PC-9 (cell line): ENCODE results near the gene SNX8. TPM values are rescaled to one million over a fixed set of nuclear protein-coding genes. Genes with fewer than 3 reads are reported as not detected.
"Not testable (repeated sequence)": the region's sequence is repeated elsewhere in the genome, so short reads cannot be mapped to it uniquely, and the experiment has no call there.

Experiments used
- BruUV-seq: library from RNA; stranded (reverse); fragments of 400-500 nt; replicated peaks from 2 replicates; lab custom pipeline; 2021; lab: Mats Ljungman, UMichigan
- CTCF ChIA-PET: fragments of 300-600 bp; sonication (Branson Sonifier 250); formaldehyde crosslinking; loops from one replicate; lab custom pipeline; 2022; ENCODE audit warnings: antibody characterized with exemption; lab: Charles Lee
- POLR2A ChIA-PET: fragments of 300-600 bp; sonication (Branson Sonifier 250); formaldehyde crosslinking; loops from one replicate; lab custom pipeline; 2022; ENCODE audit warnings: antibody characterized with exemption; ENCODE audit not compliant: unreplicated experiment; lab: Charles Lee
- DNase-seq, 2 experiments: peaks; one replicate each; pipeline versions ENCODE4 v3.0.0 to v3.0.0-alpha.2; 2015 to 2022; ENCODE audit warnings: mixed read lengths in 1 of 2
- H2AFZ ChIP-seq: fragments of 200-600 bp; sonication (generic); 2 replicates; pipeline ENCODE4 v1.8.1; 2017; ENCODE audit warnings: antibody characterized with exemption
- H3F3A ChIP-seq: fragments of 200-600 bp; sonication (generic); 2 replicates; pipeline ENCODE4 v1.8.1; 2017; ENCODE audit warnings: antibody characterized with exemption, mild to moderate bottlenecking, low read depth; ENCODE audit not compliant: insufficient read depth
- H3K27ac ChIP-seq: fragments of 200-600 bp; sonication (generic); 2 replicates; pipeline ENCODE4 v1.6.1; 2016; ENCODE audit warnings: mixed run types
- H3K27me3 ChIP-seq: fragments of 200-600 bp; sonication (generic); 2 replicates; pipeline ENCODE4 v1.6.1; 2016; ENCODE audit warnings: low read depth, mixed run types; ENCODE audit not compliant: insufficient read depth
- H3K36me3 ChIP-seq: fragments of 200-600 bp; sonication (generic); 2 replicates; pipeline ENCODE4 v1.6.1; 2016; ENCODE audit warnings: low read depth, mixed run types
- H3K4me1 ChIP-seq: fragments of 200-600 bp; sonication (generic); replicated peaks from 2 replicates; pipeline ENCODE4 v1.6.1; 2016; ENCODE audit warnings: mixed run types; ENCODE audit not compliant: insufficient read depth
- H3K4me2 ChIP-seq: fragments of 200-600 bp; sonication (generic); 2 replicates; pipeline ENCODE4 v1.6.1; 2017; ENCODE audit warnings: mixed run types
- H3K4me3 ChIP-seq: fragments of 200-600 bp; sonication (generic); 2 replicates; pipeline ENCODE4 v1.6.1; 2016; ENCODE audit warnings: mixed run types
- H3K79me2 ChIP-seq: fragments of 200-600 bp; sonication (generic); 2 replicates; pipeline ENCODE4 v1.6.1; 2017; ENCODE audit warnings: low read depth, mixed run types
- H3K9me2 ChIP-seq: fragments of 200-600 bp; sonication (generic); 2 replicates; pipeline ENCODE4 v1.8.1; 2017; ENCODE audit warnings: mild to moderate bottlenecking; ENCODE audit not compliant: insufficient read depth
- H3K9me3 ChIP-seq: fragments of 200-600 bp; sonication (generic); 2 replicates; pipeline ENCODE4 v1.8.1; 2016; ENCODE audit warnings: low read depth; ENCODE audit not compliant: insufficient read depth
- H4K20me1 ChIP-seq: fragments of 200-600 bp; sonication (generic); 2 replicates; pipeline ENCODE4 v1.8.1; 2017; ENCODE audit not compliant: insufficient read depth
- CTCF ChIP-seq: fragments of 200-600 bp; sonication (generic); conservative IDR thresholded peaks from 2 replicates; pipeline ENCODE4 v1.6.1; 2017; ENCODE audit warnings: mixed run types, antibody characterized with exemption, mild to moderate bottlenecking, moderate library complexity
- EZH2 ChIP-seq: fragments of 200-600 bp; sonication (generic); IDR thresholded peaks from 2 replicates; pipeline ENCODE4 v1.8.0; 2017; ENCODE audit warnings: antibody characterized with exemption, low read depth
- intact Hi-C: fragments of 100-400 bp; cut with micrococcal nuclease; formaldehyde crosslinking; loops from one replicate; pipeline ENCODE4 v1.10.0; 2022; ENCODE audit not compliant: unreplicated experiment
- total RNA-seq: library from RNA; stranded (reverse); gene quantifications from 2 replicates; pipeline ENCODE4 v1.2.3, GENCODE V29; 2021

The SNX8 gene
- total RNA-seq, 1 experiment from 2014 or later: 102 TPM

GRCh38 chr7:2315787-2316186 lies 1.5 kb upstream of the SNX8 start:
- Histone ChIP-seq H4K20me1 (no peaks in the 10 kb centered on the region), H3K9me3 (no peaks in the 10 kb centered on the region), H3K36me3 (no peaks in the 10 kb centered on the region), H3K79me2 (peaks cover 21% of the 10 kb centered on the region), H3K4me2 (no peak overlapping the region), H3K9me2 (no peaks in the 10 kb centered on the region), H3K27me3 (no peaks in the 10 kb centered on the region), H3K27ac (no peak overlapping the region), H2AFZ (no peak overlapping the region), H3K4me1 (0 out of 2 replicates have a peak, but pooled peaks cover 4% of the 10 kb centered on the region), H3F3A (peaks cover 20% of the 10 kb centered on the region; the same call in 1 of the 2 replicates), H3K4me3 (no peak overlapping the region)
- ChIA-PET CTCF (no interaction called here), POLR2A (no interaction called here)
- TF ChIP-seq CTCF: no peak
- TF ChIP-seq EZH2: no peak
- intact Hi-C loops: loop anchor here (2.0 kb wide), 1 partner anchor 67 kb away; no protein-coding TSS in a partner anchor
- BruUV-seq: no TSS peak
- DNase-seq: no peak

GRCh38 chr7:2314956-2315530 lies 802 bp upstream of the SNX8 start:
- peak overlapping the region; percentile 49 for H3K4me2 ChIP-seq
- H3K9me2 ChIP-seq, H3K27ac ChIP-seq, POLR2A ChIA-PET, CTCF ChIA-PET, BruUV-seq, H3K9me3 ChIP-seq, H3K36me3 ChIP-seq, H2AFZ ChIP-seq, H3K27me3 ChIP-seq, H3K4me1 ChIP-seq, H4K20me1 ChIP-seq, DNase-seq: not testable (repeated sequence)
- peaks cover 22% of the 10 kb centered on the region; the same call in 1 of the 2 replicates for H3F3A ChIP-seq
- H3K79me2 ChIP-seq: peaks cover 26% of the 10 kb centered on the region
- 0 out of 2 replicates have a peak overlapping the region, but pooled peaks have one; percentile 11 for H3K4me3 ChIP-seq
- intact Hi-C loops: loop anchor here (1.0 to 5.0 kb wide), 4 partner anchors 37 to 207 kb away; partner anchors contain the start of gene EIF3B

GRCh38 chr7:2313450-2314208 lies 612 bp downstream of the SNX8 start:
- no peak overlapping the region for H3K27ac ChIP-seq
- H3K9me2 ChIP-seq: no peaks in the 10 kb centered on the region
- H3K4me3 ChIP-seq: peak overlapping the region; percentile 72
- H3K27me3 ChIP-seq: no peaks in the 10 kb centered on the region
- peak overlapping the region; percentile 72 for H3K4me2 ChIP-seq
- intact Hi-C loops: loop anchor here (1.0 to 5.0 kb wide), 4 partner anchors 39 to 209 kb away; partner anchors contain the start of gene EIF3B
- H3K79me2 ChIP-seq: peaks cover 31% of the 10 kb centered on the region
- H3K9me3 ChIP-seq: no peaks in the 10 kb centered on the region
- peak in 1 of 2 experiments; percentile 42 for DNase-seq
- H3F3A ChIP-seq: peaks cover 22% of the 10 kb centered on the region; the same call in 1 of the 2 replicates
- H3K4me1 ChIP-seq: 0 out of 2 replicates have a peak, but pooled peaks cover 4% of the 10 kb centered on the region
- H3K36me3 ChIP-seq: no peaks in the 10 kb centered on the region
- H2AFZ ChIP-seq: peak overlapping the region; percentile 86
- ChIA-PET POLR2A (interaction anchor here (0.5 kb wide), 1 partner anchor 65 kb away, joined by 6 read pairs; no protein-coding TSS in a partner anchor), CTCF (interaction anchor here (0.7 kb wide), 1 partner anchor 44 kb away, joined by 4 read pairs; no protein-coding TSS in a partner anchor)
- TF ChIP-seq CTCF: no peak
- TF ChIP-seq EZH2: no peak
- TSS peak; percentile 36 for BruUV-seq
- H4K20me1 ChIP-seq: no peaks in the 10 kb centered on the region
